Hepatocyte (in vitro differentiated cells): ENCODE data around the gene PPBP. TPM values are rescaled to one million over a fixed set of nuclear protein-coding genes. Genes with fewer than 3 reads are reported as not detected.

Source experiments
- DNase-seq: peaks from one replicate; pipeline ENCODE4 v3.0.0-alpha.2; 2016; ENCODE audit warnings: low spot score
- H2AFZ ChIP-seq: fragments of 200-600 bp; sonication (generic); 2 replicates; pipeline ENCODE4 v1.6.0; 2016; ENCODE audit warnings: antibody characterized with exemption, mild to moderate bottlenecking
- H3K27ac ChIP-seq: fragments of 200-600 bp; sonication (generic); 2 replicates; pipeline ENCODE4 v1.5.1; 2016; ENCODE audit warnings: mild to moderate bottlenecking
- H3K27me3 ChIP-seq: fragments of 200-600 bp; sonication (generic); 2 replicates; pipeline ENCODE4 v1.6.1; 2016
- H3K36me3 ChIP-seq: fragments of 200-600 bp; sonication (generic); replicated peaks from 2 replicates; pipeline ENCODE4 v1.5.1; 2016; ENCODE audit warnings: low read depth; ENCODE audit not compliant: insufficient read depth
- H3K4me1 ChIP-seq: fragments of 200-600 bp; sonication (generic); 2 replicates; pipeline ENCODE4 v1.5.1; 2016; ENCODE audit warnings: mild to moderate bottlenecking, moderate library complexity; ENCODE audit not compliant: insufficient read depth
- H3K4me2 ChIP-seq: fragments of 200-600 bp; sonication (generic); 2 replicates; pipeline ENCODE4 v1.6.0; 2016
- H3K4me3 ChIP-seq: fragments of 200-600 bp; sonication (generic); 2 replicates; pipeline ENCODE4 v1.5.1; 2016; ENCODE audit warnings: mild to moderate bottlenecking
- H3K79me2 ChIP-seq: fragments of 200-600 bp; sonication (generic); 2 replicates; pipeline ENCODE4 v1.6.0; 2017; ENCODE audit warnings: mild to moderate bottlenecking
- H3K9me2 ChIP-seq: fragments of 200-600 bp; sonication (generic); replicated peaks from 2 replicates; pipeline ENCODE4 v1.6.0; 2017; ENCODE audit warnings: mild to moderate bottlenecking; ENCODE audit not compliant: insufficient read depth
- H3K9me3 ChIP-seq: fragments of 200-600 bp; sonication (generic); 2 replicates; pipeline ENCODE4 v1.5.1; 2016; ENCODE audit warnings: low read depth, mild to moderate bottlenecking
- H4K20me1 ChIP-seq: fragments of 200-600 bp; sonication (generic); 2 replicates; pipeline ENCODE4 v1.6.0; 2016; ENCODE audit warnings: mild to moderate bottlenecking; ENCODE audit not compliant: insufficient read depth, poor library complexity, severe bottlenecking
- EZH2 ChIP-seq: fragments of 200-600 bp; sonication (generic); IDR thresholded peaks from 2 replicates; pipeline ENCODE4 v1.6.1; 2016; ENCODE audit warnings: antibody characterized with exemption, mild to moderate bottlenecking, borderline replicate concordance
- EZH2phosphoT487 ChIP-seq: fragments of 200-600 bp; sonication (generic); IDR thresholded peaks from one replicate; pipeline ENCODE4 v1.6.1; 2018; ENCODE audit warnings: antibody characterized with exemption, mild to moderate bottlenecking, low read depth, moderate library complexity; ENCODE audit not compliant: unreplicated experiment, severe bottlenecking
- WGBS: methylation state at CpG from one replicate; pipeline ENCODE4 v1.1.6; 2016; ENCODE audit warnings: low lambda C conversion rate; ENCODE audit errors: missing lambda C conversion rate; 5-methylcytosine and 5-hydroxymethylcytosine counted together
- polyA plus RNA-seq: library from polyadenylated mRNA; unstranded; fragments of >200 nt; fragmentation: Nextera tagmentation; extraction: Ambion mirVana; gene quantifications from 2 replicates; pipeline ENCODE4 v1.2.1, GENCODE V29; 2016
- total RNA-seq: library from RNA; depleted of rRNA; stranded (reverse); fragments of >200 nt; gene quantifications from 2 replicates; pipeline ENCODE4 v1.2.3, GENCODE V29; 2014
- TF ChIP-seq, protein P1 (sequence below): fragments of 200-600 bp; sonication (generic); IDR thresholded peaks from 2 replicates; pipeline ENCODE4 v1.5.1; 2016; ENCODE audit warnings: antibody characterized with exemption, mild to moderate bottlenecking; ENCODE audit not compliant: poor library complexity

Gene PPBP
- total and polyA plus RNA-seq, 2 experiments from 2014 or later, result 1.2 TPM; not detected in 1

DNA sequence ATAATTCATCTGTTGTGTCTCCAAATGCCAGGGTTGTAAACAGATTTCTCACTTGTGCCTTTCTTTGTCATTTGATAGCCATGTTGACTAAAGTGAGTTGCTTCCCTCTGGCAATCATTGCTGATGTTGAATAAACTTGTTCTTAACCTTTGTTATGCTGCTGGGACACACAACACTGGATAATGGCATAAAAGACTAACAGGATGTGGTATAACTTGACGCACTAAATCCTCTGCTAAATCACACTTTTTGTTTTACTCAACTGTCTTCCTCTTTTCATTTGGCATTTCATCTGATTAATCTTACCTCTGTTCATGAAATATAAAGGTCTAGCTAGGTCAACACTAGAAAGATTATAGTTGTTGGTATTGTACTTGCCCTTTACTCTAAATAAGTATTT is 28.1 kb upstream of the PPBP start:
- no peaks in the 10 kb centered on the region for H3K27me3 ChIP-seq
- 44% methylated on average over 1 of the region's 1 CpG for WGBS
- DNase-seq, result no peak
- H2AFZ ChIP-seq, result no peak overlapping the region
- H3K79me2 ChIP-seq, result no peaks in the 10 kb centered on the region
- H3K9me2 ChIP-seq, result no peaks in the 10 kb centered on the region
- H3K9me3 ChIP-seq, result no peaks in the 10 kb centered on the region
- no peak overlapping the region for H3K4me2 ChIP-seq
- no peaks in the 10 kb centered on the region for H3K36me3 ChIP-seq
- TF ChIP-seq EZH2 (no peak), EZH2phosphoT487 (no peak)
- TF ChIP-seq, protein P1, sequence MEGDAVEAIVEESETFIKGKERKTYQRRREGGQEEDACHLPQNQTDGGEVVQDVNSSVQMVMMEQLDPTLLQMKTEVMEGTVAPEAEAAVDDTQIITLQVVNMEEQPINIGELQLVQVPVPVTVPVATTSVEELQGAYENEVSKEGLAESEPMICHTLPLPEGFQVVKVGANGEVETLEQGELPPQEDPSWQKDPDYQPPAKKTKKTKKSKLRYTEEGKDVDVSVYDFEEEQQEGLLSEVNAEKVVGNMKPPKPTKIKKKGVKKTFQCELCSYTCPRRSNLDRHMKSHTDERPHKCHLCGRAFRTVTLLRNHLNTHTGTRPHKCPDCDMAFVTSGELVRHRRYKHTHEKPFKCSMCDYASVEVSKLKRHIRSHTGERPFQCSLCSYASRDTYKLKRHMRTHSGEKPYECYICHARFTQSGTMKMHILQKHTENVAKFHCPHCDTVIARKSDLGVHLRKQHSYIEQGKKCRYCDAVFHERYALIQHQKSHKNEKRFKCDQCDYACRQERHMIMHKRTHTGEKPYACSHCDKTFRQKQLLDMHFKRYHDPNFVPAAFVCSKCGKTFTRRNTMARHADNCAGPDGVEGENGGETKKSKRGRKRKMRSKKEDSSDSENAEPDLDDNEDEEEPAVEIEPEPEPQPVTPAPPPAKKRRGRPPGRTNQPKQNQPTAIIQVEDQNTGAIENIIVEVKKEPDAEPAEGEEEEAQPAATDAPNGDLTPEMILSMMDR, result no peak
- no peaks in the 10 kb centered on the region for H3K4me1 ChIP-seq
- no peak overlapping the region for H3K27ac ChIP-seq
- no peak overlapping the region for H3K4me3 ChIP-seq
- no peaks in the 10 kb centered on the region for H4K20me1 ChIP-seq

DNA sequence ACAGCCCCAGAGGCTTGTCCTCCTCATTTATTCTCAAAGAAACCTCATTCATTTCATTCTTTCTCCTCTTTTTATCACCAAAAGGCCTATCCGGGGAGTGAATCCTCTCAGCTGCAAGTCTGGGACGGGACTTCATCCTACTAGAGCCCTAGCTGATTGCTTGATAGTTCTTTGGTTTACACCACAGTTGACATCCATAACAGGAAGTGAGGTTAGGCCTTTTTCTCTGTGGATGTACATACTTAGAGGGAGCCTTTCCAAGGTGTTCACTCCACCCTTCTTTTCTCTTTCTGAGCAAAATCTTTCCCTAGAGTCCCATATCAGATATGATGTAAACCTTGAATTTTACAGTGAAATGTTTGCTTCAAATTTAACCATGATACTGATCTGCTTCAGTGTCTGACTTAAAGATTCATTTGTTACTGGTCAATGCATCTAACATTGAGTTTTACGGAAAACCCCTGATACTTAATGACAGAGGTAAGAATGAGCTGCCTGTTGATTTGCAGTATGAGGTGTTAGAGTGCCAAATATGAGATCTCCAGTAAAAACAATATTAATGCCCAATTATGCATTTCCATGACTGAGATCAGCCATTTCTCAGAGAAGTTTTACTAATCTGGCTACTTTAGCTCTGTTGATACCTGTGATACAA is 27.3 kb upstream of the PPBP start:
- no peaks in the 10 kb centered on the region for H3K27me3 ChIP-seq
- H3K27ac ChIP-seq, result no peak overlapping the region
- H3K36me3 ChIP-seq, result no peaks in the 10 kb centered on the region
- no peaks in the 10 kb centered on the region for H3K79me2 ChIP-seq
- H4K20me1 ChIP-seq, result no peaks in the 10 kb centered on the region
- WGBS, result 97% methylated on average over 3 of the region's 3 CpGs
- no peaks in the 10 kb centered on the region for H3K9me3 ChIP-seq
- DNase-seq, result no peak
- H3K9me2 ChIP-seq, result no peaks in the 10 kb centered on the region
- no peaks in the 10 kb centered on the region for H3K4me1 ChIP-seq
- no peak overlapping the region for H2AFZ ChIP-seq
- H3K4me3 ChIP-seq, result no peak overlapping the region
- TF ChIP-seq EZH2phosphoT487 (no peak), EZH2 (no peak)
- TF ChIP-seq, protein P1, result no peak
- no peak overlapping the region for H3K4me2 ChIP-seq

DNA sequence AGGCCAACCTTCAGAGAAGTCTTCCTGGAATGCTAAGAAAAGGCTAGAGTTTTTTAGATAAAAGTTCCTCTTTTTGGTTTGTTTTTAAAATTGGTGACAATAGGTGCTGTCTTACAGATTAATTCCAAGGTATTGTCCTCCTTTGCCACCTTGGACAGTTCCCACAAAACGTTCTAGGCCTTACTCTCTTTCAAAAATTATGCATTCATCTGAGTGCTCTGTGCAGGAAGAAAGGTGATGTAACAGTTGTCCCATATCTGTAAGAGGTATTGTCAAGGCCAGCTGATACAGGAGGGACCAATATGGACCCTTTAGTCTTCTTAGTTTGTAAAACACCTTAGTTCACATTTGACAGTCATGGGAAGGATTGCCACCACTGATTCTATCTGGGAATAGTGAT is 26.3 kb upstream of the PPBP start:
- Histone ChIP-seq H3K27ac (no peak overlapping the region), H2AFZ (no peak overlapping the region), H3K4me1 (no peaks in the 10 kb centered on the region), H3K27me3 (no peaks in the 10 kb centered on the region), H3K4me2 (no peak overlapping the region), H4K20me1 (no peaks in the 10 kb centered on the region), H3K9me3 (no peaks in the 10 kb centered on the region), H3K36me3 (no peaks in the 10 kb centered on the region), H3K79me2 (no peaks in the 10 kb centered on the region), H3K4me3 (no peak overlapping the region), H3K9me2 (no peaks in the 10 kb centered on the region)
- TF ChIP-seq, protein P1, result no peak
- DNase-seq, result no peak
- WGBS, result 41% methylated on average over 1 of the region's 1 CpG

DNA sequence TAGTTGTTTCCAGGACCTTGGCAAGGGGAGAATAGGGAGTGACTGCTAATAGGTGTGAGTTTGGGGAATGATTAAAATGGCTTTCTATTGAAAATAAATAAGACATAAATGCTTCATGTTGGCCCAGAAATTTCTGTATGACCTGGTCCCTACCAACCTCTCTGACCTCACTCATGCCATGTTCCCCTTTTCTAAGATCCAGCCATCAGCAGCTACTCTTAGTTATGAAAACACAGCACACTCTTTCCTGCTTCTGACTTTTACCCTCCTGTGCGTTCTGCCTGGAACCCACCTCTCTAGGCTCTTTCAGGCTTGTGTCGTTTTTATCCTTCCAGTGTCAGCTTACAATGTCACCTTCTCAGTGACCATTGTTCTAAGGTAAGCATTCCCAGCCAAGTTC is 25.3 kb upstream of the PPBP start:
- Histone ChIP-seq H3K36me3 (no peaks in the 10 kb centered on the region), H3K79me2 (no peaks in the 10 kb centered on the region), H3K9me3 (no peaks in the 10 kb centered on the region), H2AFZ (no peak overlapping the region), H3K27me3 (no peaks in the 10 kb centered on the region), H4K20me1 (no peaks in the 10 kb centered on the region), H3K4me3 (no peak overlapping the region), H3K9me2 (no peaks in the 10 kb centered on the region), H3K27ac (no peak overlapping the region), H3K4me1 (no peaks in the 10 kb centered on the region), H3K4me2 (no peak overlapping the region)
- TF ChIP-seq EZH2phosphoT487, result no peak
- 57% methylated on average over 2 of the region's 2 CpGs for WGBS
- no peak for DNase-seq
